SK-MEL-5 (cell line): ENCODE results near the gene ASL. TPM values are rescaled to one million over a fixed set of nuclear protein-coding genes. Genes with fewer than 3 reads are reported as not detected.
"Not testable (repeated sequence)": the region's sequence is repeated elsewhere in the genome, so short reads cannot be mapped to it uniquely, and the experiment has no call there.

ENCODE experiments used
- DNase-seq: peaks from one replicate; pipeline ENCODE4 v3.0.0-alpha.2; 2016; ENCODE audit warnings: low read depth, low spot score
- in situ Hi-C: cut with HindIII; loops from 2 replicates; pipeline ENCODE4 v1.10.0; 2016; ENCODE audit warnings: low sequenced_read_pairs, high pct_unique_total_duplicates, low pct_unique_long_range_greater_than_20kb
- total RNA-seq: library from RNA; depleted of rRNA; stranded (reverse); fragments of >200 nt; shearing (Covaris generic); gene quantifications from 2 replicates; pipeline ENCODE4 v1.2.3, GENCODE V29; 2014

Gene ASL
- total RNA-seq, 1 experiment from 2014 or later = 28.0 TPM

DNA sequence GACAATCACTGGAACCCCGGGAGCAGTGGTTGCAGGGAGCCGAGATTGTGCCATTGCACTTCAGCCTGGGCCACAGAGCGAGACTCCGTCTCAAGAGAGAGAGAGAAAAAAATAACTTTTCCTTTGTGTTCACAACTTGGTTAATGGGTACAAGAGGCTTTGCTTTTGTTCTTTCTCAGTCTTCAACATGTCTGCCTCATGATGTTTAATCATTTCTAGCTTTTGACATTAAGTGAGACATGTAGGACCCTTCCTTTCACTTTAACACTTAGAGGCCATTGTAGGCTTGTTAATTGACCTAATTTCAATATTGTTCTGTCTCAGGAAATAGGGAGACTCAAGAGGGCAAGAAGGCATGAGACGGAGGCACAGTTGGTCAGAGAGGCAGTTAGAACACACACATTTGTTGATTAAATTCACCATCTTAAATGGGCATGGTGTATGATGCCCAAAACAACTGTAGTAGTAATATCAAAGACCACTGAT is 29.7 kb downstream of the ASL start:
- in situ Hi-C loops = no loop called here
- no peak for DNase-seq

DNA sequence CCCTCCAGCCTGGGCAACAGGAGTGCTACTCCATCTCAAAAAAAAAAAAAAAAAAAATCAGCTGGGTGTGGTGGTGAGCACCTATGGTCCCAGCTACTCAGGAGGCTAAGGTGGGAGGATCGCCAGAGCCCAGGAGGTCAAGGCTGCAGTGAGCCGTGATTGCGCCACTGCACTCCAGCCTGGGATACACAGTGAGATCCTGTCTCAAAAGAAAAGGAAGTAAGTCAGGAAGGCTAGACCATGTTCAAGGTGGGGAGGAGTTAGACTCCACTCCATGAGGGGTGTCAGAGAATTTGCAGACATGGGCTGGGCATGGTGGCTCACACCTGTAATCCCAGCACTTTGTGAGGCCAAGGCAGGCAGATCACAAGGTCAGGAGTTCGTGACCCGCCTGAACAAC is 32.8 kb downstream of the ASL start:
- DNase-seq, in situ Hi-C loops: not testable (repeated sequence)

DNA sequence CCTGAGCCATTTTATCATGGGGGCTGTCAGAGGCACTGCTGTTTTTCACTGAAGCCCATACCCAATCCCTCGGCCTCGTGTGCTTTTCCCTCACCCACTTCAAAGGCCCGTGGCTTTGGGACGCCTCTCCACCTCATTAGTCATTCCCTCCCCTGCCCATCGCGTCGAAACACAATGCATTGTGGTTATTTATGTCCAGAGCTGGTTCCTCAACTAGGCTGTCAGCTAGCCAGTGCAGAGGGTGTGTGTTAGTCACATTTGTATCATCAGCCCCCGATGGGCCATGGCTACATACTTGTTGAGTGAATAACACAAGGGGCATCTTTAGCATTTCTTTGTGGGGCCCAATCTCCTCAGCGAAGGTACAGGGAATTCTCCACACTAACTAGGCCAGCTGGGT is 35.2 kb downstream of the ASL start:
- in situ Hi-C loops = no loop called here
- DNase-seq = peak; percentile 17

DNA sequence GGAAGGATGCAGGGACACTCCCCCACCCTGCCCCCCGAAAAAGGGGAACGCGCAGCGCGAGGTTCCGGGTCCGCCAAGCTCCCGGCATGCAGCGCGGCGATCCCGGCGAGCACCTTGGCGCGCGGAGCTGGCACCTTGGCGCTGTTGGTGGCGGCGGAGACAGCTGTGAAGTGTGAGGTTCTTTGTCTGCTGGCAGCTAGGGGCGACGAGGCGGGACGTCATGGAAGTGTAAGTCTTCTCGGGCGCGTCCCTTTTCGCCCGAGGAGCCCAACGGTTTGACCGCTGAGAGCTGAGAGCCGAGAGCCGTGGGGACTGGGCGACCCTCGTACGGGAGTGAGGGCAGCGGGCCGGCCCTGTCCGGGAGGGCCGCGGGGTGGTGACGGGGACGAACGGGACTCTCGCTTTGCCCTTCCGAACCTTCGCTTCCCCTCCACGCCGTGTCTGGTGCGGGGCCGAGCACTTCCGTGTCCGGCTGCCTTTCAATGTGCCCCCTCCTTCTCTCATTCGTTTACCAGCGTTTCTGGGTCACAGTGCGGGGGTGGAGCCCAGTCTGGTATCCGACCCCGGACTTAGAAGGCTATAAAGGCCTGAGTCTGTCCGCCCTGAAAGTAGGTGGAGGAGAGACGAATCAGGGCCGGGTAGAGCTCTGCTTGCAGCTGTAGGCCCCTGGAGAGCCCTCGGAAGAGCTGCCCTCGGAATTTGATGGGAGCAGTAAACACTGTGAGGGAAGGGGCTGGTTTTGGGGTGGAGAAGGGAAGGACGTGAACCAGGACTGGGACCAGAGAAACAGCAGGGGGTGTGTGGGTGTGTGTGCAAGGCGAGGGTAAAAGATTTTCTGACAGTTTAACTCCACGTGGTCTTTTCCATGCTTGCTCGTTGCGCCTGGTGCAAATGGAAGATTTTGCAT is 39.4 kb downstream of the ASL start, which contains the start of gene CRCP:
Gene CRCP, plus strand, starts transcription at position 105 of the 907 bp plus-strand sequence. Its CDS starts 116 bp downstream, at position 221.
- in situ Hi-C loops = no loop called here
- peak; percentile 70 for DNase-seq

GRCh38 chr7:66116680-66117420 is 41.2 kb downstream of the ASL start:
- DNase-seq, in situ Hi-C loops: not testable (repeated sequence)

- DNase-seq = no peak
- in situ Hi-C loops = no loop called here
These were observed 43.0 kb downstream of the ASL start for GRCh38 chr7:66118603-66119002.

- in situ Hi-C loops = no loop called here
- no peak for DNase-seq
These were observed 43.7 kb downstream of the ASL start for GRCh38 chr7:66119245-66119850.

- no peak for DNase-seq
- in situ Hi-C loops = no loop called here
These were observed 47.5 kb downstream of the ASL start for GRCh38 chr7:66123175-66123528.

DNA sequence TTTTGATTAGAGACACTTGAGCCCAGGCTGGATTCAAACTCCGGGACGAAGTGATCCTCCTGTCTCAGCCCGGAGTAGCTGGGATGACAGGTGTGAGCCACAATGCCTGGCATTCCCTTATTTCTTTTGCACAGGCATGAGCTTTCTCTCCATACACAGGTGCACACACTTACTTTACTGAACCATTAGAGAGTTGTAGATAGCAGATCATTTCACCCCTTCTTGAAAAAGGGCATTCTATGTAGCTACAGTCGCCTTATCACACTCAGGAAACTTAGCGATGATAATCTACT is 48.9 kb downstream of the ASL start:
- in situ Hi-C loops, DNase-seq: not testable (repeated sequence)

GRCh38 chr7:66125052-66125694 is 49.6 kb downstream of the ASL start:
- in situ Hi-C loops = no loop called here
- no peak for DNase-seq

- in situ Hi-C loops, DNase-seq: not testable (repeated sequence)
These were observed 50.2 kb downstream of the ASL start for GRCh38 chr7:66125781-66126352.

GRCh38 chr7:66127172-66127571 is 51.6 kb downstream of the ASL start:
- in situ Hi-C loops = not testable (repeated sequence)

DNA sequence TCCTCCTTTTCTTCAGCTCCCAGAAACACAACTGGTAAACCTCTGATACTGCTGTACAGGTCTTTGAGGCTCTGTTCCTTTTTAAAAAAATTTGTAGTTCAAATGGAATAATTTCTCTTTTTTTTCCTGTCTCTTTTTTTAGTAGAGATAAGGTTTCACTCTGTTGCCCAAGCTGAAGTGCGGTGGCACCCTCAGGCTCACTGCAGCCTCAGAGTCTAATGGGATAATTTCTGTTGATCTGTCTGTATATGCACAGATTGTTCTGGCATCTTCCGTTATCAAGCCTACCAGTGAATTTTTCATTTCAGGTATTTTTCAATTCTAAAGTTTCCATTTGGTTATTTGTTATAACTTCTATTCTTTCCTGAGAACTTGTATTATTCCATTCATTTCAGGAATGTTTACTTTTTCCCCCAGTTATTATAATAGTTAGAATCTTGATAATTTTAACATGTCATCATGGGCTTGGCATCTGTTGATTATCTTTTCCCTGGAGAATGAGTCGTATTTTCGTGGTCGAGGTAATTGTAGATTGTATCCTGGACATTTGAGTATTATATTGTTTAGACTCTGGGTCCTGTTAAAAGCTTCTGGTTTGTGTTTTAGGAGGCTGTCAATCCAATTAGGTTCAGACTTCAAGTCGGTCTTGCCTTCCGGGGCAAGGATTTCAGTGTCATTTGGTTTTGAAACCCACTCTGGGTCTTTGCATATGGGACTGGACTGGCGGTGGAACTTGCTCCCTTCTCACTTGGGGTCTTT is 63.6 kb downstream of the ASL start:
- DNase-seq = no peak
- in situ Hi-C loops = no loop called here

More at GRCh38 chr7:66127172-66127571, 51.6 kb downstream of the ASL start:
- DNase-seq = not testable (repeated sequence)

DNA sequence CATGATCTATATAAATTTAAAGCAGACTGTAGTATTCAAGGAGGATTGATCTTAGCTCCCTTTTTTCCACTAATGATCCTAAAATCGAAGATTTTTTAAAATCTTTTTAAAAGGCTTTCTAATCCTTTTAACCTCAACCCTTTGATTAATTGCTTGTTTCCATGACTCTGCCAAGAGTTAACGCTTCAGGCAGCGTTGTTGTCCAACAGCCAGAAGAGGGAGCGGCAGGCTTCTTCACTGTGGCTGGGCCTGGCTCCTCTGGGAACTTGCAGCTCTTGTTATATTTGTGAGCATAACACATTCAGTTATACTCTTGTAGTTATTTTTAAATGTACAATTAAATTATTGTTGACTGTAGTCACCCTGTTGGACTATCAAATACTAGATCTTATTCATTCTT is 65.3 kb downstream of the ASL start:
- DNase-seq = peak; percentile 67
- in situ Hi-C loops = no loop called here

GRCh38 chr7:66142334-66142733 is 66.7 kb downstream of the ASL start:
- in situ Hi-C loops = no loop called here
- DNase-seq = no peak

- in situ Hi-C loops = no loop called here
- no peak for DNase-seq
These were observed 67.4 kb downstream of the ASL start for GRCh38 chr7:66142996-66143395.
